Stomach (tissue), 4 donors: ENCODE results near the gene NEUROG2.

Source experiments
- POLR2A ChIP-seq, 4 donors: fragments of 450-650 bp; IDR thresholded peaks; one replicate each; pipeline ENCODE4 v1.6.1; 2016; ENCODE audit warnings: antibody characterized with exemption in 4 of 4, control low read depth in 2 of 4, mild to moderate bottlenecking in 1 of 4, moderate library complexity in 1 of 4
- POLR2AphosphoS5 ChIP-seq, 3 donors: sonication (generic); formaldehyde crosslinking; IDR thresholded peaks; one replicate each; pipeline ENCODE4 v1.6.1; 2016; ENCODE audit warnings: antibody characterized with exemption in 3 of 3
- TF ChIP-seq, protein P1 (sequence below), 7 experiments: fragments of 450-650 bp in 4 of 7; fragments of 200-600 bp in 3 of 7; sonication (generic) in 3 of 7; IDR thresholded peaks; one replicate each; pipeline ENCODE4 v1.5.1; 2016 to 2019; ENCODE audit warnings: antibody characterized with exemption in 7 of 7, control low read depth in 2 of 7, mild to moderate bottlenecking in 1 of 7

DNA sequence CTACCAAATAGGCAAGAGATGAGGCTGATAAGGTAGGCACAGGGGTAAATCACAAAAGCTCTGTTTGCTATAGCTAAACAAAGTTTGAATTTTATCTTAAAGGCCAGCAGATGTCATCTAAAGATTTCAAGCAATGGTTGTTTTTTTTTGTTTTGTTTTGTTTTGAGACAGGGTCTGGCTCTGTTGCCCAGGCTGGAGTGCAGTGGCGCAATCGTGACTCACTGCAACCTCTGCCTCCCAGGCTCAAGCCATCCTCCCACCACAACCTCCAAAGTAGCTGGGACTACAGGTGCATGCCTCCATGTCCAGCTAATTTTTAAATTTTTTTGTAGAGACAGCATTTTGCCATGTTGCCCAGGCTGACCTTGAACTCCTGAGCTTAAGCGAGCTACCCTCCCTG is 43.1 kb upstream of the NEUROG2 start:
- TF ChIP-seq, protein P1, sequence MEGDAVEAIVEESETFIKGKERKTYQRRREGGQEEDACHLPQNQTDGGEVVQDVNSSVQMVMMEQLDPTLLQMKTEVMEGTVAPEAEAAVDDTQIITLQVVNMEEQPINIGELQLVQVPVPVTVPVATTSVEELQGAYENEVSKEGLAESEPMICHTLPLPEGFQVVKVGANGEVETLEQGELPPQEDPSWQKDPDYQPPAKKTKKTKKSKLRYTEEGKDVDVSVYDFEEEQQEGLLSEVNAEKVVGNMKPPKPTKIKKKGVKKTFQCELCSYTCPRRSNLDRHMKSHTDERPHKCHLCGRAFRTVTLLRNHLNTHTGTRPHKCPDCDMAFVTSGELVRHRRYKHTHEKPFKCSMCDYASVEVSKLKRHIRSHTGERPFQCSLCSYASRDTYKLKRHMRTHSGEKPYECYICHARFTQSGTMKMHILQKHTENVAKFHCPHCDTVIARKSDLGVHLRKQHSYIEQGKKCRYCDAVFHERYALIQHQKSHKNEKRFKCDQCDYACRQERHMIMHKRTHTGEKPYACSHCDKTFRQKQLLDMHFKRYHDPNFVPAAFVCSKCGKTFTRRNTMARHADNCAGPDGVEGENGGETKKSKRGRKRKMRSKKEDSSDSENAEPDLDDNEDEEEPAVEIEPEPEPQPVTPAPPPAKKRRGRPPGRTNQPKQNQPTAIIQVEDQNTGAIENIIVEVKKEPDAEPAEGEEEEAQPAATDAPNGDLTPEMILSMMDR (IDR thresholded peaks at IDR 0.05), result no peak
- TF ChIP-seq POLR2A (IDR thresholded peaks at IDR 0.05) (no peak), POLR2AphosphoS5 (IDR thresholded peaks at IDR 0.05) (no peak)
